Transverse colon (tissue), 4 donors: Measurements from ENCODE around the gene MGST1. TPM values are rescaled to one million over a fixed set of nuclear protein-coding genes. Genes with fewer than 3 reads are reported as not detected.

Experiments
- DNase-seq: peaks from one replicate; pipeline ENCODE4 v3.0.0-alpha.2; 2019
- H3K27ac ChIP-seq, 4 donors: fragments of 200-600 bp; sonication (generic); 2 replicates each; pipeline ENCODE4 v1.5.1; 2016 to 2018; ENCODE audit warnings: inconsistent platforms in 4 of 4
- H3K27me3 ChIP-seq: fragments of 200-600 bp; sonication (generic); 2 replicates; pipeline ENCODE4 v1.5.1; 2017; ENCODE audit warnings: inconsistent platforms
- H3K36me3 ChIP-seq, 4 donors: fragments of 200-600 bp; sonication (generic); 2 replicates each; pipeline ENCODE4 v1.5.1; 2017 to 2019; ENCODE audit warnings: inconsistent platforms in 4 of 4
- H3K4me1 ChIP-seq, 4 donors: fragments of 200-600 bp; sonication (generic); 2 replicates each; pipeline ENCODE4 v1.5.1; 2017 to 2020; ENCODE audit warnings: inconsistent platforms in 4 of 4
- H3K4me3 ChIP-seq, 4 donors: fragments of 200-600 bp; sonication (generic); 1 replicate in 1 of 4; 2 replicates in 3 of 4; pipeline versions ENCODE4 v1.5.1 to v1.6.1; 2017 to 2019; ENCODE audit warnings: inconsistent platforms in 4 of 4
- H3K9me3 ChIP-seq, 2 donors: fragments of 200-600 bp; sonication (generic); 2 replicates each; pipeline ENCODE4 v1.5.1; 2017 to 2019; ENCODE audit warnings: inconsistent platforms in 2 of 2
- EP300 ChIP-seq: sonication (generic); formaldehyde crosslinking; IDR thresholded peaks from one replicate; pipeline ENCODE4 v1.6.1; 2017; ENCODE audit warnings: antibody characterized with exemption, low read depth
- POLR2A ChIP-seq: fragments of 450-650 bp; IDR thresholded peaks from one replicate; pipeline ENCODE4 v1.6.1; 2016; ENCODE audit warnings: antibody characterized with exemption, mild to moderate bottlenecking, moderate library complexity
- POLR2AphosphoS5 ChIP-seq, 3 donors: sonication (generic); formaldehyde crosslinking; IDR thresholded peaks; one replicate each; pipeline ENCODE4 v1.6.1; 2016; ENCODE audit warnings: antibody characterized with exemption in 3 of 3
- WGBS, 2 donors: methylation state at CpG; one replicate each; pipeline ENCODE4 v1.1.5; 2018; ENCODE audit warnings: low coverage in 1 of 2; 5-methylcytosine and 5-hydroxymethylcytosine counted together
- in situ Hi-C, 4 donors: fragments of 200-750 bp; cut with MboI; loops; one replicate each; pipeline versions ENCODE4 v1.15.0 to v1.15.1; 2017; ENCODE audit warnings: low sequenced_read_pairs in 3 of 4, low pct_ligation_motif_present in 1 of 4, low pct_unique_long_range_greater_than_20kb in 1 of 4
- intact Hi-C: fragments of 100-400 bp; cut with DNase I; formaldehyde crosslinking; loops from one replicate; pipeline ENCODE4 v1.15.1; 2023; ENCODE audit warnings: low total_unique reads
- total RNA-seq, 4 donors: library from RNA; depleted of rRNA; stranded (reverse); fragments of >200 nt; gene quantifications; one replicate each; pipeline ENCODE4 v1.1.0, GENCODE V29; 2016
- TF ChIP-seq, protein P1 (sequence below), 5 experiments: fragments of 200-600 bp in 3 of 5; fragments of 450-650 bp in 2 of 5; sonication (generic) in 3 of 5; IDR thresholded peaks; 1 replicate in 2 of 5; 2 replicates in 3 of 5; pipeline ENCODE4 v1.5.1; 2016 to 2017; ENCODE audit warnings: antibody characterized with exemption in 5 of 5, inconsistent platforms in 3 of 5, mild to moderate bottlenecking in 2 of 5, moderate library complexity in 1 of 5

Gene MGST1
- total RNA-seq, 4 donors from 2014 or later, result 58.7 to 1,102 (median 246) TPM

DNA sequence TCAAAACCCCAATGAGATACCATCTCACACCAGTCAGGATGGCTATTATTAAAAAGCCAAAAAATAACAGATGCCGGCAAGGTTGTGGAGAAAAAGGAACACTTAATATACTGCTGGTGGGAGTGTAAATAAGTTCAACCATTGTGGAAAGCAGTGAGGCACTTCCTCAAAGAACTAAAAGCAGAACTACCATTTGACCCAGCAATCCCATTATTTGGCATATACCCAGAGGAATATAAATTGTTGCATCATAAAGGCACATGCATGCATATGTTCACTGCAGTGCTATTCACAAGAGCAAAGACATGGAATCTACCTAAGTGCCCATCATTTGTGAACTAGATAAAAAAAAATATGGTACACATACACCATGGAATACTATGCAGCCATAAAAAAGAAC lies 59.9 kb downstream of the MGST1 start:
- Histone ChIP-seq H3K9me3 (no peaks in the 10 kb centered on the region), H3K27me3 (no peaks in the 10 kb centered on the region), H3K4me3 (no peak overlapping the region), H3K4me1 (no peaks in the 10 kb centered on the region), H3K27ac (no peak overlapping the region), H3K36me3 (no peaks in the 10 kb centered on the region)
- in situ Hi-C loops (no loop called here), intact Hi-C loops (no loop called here)
- no peak for DNase-seq
- TF ChIP-seq, protein P1, sequence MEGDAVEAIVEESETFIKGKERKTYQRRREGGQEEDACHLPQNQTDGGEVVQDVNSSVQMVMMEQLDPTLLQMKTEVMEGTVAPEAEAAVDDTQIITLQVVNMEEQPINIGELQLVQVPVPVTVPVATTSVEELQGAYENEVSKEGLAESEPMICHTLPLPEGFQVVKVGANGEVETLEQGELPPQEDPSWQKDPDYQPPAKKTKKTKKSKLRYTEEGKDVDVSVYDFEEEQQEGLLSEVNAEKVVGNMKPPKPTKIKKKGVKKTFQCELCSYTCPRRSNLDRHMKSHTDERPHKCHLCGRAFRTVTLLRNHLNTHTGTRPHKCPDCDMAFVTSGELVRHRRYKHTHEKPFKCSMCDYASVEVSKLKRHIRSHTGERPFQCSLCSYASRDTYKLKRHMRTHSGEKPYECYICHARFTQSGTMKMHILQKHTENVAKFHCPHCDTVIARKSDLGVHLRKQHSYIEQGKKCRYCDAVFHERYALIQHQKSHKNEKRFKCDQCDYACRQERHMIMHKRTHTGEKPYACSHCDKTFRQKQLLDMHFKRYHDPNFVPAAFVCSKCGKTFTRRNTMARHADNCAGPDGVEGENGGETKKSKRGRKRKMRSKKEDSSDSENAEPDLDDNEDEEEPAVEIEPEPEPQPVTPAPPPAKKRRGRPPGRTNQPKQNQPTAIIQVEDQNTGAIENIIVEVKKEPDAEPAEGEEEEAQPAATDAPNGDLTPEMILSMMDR (IDR thresholded peaks at IDR 0.05), result no peak
- TF ChIP-seq POLR2AphosphoS5 (IDR thresholded peaks at IDR 0.05) (no peak), POLR2A (no peak), EP300 (no peak)
- WGBS, 2 donors, result 100% methylated on average over 1 of the region's 1 CpG

Other genes with a start within 250 kb of the MGST1 start
- gene SLC15A5, start 70.0 kb upstream of the MGST1 start, total RNA-seq, result not detected